Forelimb muscle (tissue), 1 donor: Measurements from ENCODE around the gene ZNHIT2. TPM values are rescaled to one million over a fixed set of nuclear protein-coding genes. Genes with fewer than 3 reads are reported as not detected.
"Not testable (repeated sequence)": the region's sequence is repeated elsewhere in the genome, so short reads cannot be mapped to it uniquely, and the experiment has no call there.

Source experiments
- DNase-seq: peaks from one replicate; pipeline ENCODE4 v3.0.0-alpha.2; 2013; ENCODE audit warnings: low read depth
- polyA plus RNA-seq: library from polyadenylated mRNA; unstranded; fragments of 120-200 nt; gene quantifications from one replicate; pipeline ENCODE4 v1.2.1, GENCODE V29; 2013; ENCODE audit not compliant: insufficient read length

ZNHIT2 gene
- polyA plus RNA-seq, 1 donor: 4.3 TPM

DNA sequence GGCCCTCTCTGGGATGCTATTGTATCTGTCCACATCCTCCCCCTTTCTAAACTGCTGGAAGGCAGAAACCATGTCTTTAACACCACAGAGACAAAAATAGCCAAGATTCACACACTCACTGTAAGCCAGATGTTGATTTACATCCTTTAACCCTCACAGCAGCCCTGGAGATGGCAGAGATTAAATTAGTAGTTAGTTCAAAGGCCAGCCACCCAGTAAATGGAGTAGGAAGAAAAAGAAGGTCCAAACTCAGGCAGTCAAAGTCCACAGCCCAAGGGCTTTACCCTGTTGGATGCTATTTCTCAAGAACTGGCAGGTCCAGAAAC lies 2.1 kb upstream of the ZNHIT2 start:
- no peak for DNase-seq

DNA sequence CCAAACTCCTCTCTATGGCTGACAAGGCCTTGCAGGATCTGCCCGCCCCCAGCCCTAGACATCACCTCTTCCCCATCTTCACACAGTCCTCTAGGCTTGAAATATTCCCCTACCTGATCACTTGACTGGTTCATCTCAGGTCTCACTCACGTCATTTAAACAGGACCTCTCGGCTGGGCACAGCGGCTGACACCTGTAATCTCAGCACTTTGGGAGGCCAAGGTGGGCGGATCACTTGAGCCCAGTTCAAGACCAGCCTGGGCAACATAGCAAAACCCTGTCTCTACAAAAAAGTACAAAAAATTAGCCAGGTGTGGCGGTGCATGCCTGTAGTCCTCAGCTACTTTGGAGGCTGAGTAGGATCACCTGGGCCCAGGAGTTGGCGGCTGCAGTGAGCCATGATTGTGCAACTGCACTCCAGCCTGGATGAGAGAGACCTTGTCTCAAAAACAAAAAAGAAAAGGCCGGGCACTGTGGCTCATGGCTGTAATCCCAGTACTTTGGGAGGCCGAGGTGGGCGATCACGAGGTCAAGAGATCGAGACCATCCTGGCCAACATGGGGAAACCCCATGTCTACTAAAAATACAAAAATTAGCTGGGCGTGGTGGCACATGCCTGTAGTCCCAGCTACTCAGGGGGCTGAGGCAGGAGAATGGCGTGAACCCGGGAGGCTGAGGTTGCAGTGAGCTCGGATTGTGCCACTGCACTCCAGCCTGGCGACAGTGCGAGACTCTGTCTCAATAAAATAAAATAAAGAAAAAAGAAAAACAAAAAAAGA lies 1.6 kb upstream of the ZNHIT2 start:
- not testable (repeated sequence) for DNase-seq

DNA sequence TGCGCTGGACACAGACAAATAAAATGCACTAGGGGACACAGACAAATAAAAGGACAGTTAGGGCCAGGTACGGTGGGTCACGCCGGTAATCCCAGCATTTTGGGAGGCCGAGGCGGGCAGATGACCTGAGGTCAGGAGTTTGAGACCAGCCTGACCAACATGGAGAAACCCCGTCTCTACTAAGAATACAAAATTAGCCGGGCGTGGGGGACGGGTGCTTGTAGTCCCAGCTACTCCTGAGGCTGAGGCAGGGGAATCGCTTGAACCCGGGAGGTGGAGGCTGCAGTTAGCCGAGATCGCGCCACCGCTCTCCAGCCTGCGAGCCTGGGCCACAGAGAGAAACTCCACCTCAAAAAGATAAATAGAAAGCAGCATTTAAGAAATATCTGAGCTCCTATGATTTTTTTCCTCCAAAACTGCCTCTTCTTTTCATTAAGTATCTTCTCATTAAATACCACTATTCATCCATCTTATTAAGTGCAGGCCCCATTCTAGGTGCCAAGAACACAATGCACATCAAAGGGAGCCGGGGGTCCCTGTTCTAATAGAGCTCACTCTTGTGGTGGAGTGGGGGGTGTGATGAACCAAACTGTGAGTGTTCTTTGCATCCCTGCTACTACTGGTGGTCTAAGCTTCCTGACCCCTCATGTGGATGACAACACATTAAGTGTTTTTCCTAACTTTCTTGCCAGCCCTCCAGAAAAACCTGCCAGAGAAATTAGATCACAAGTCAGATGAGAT lies 766 bp upstream of the ZNHIT2 start:
- no peak for DNase-seq

- no peak for DNase-seq
These were observed 913 bp downstream of the ZNHIT2 start for GRCh38 chr11:65116370-65117205.

- DNase-seq: no peak
These were observed 2.0 kb downstream of the ZNHIT2 start for GRCh38 chr11:65115361-65116082.

DNA sequence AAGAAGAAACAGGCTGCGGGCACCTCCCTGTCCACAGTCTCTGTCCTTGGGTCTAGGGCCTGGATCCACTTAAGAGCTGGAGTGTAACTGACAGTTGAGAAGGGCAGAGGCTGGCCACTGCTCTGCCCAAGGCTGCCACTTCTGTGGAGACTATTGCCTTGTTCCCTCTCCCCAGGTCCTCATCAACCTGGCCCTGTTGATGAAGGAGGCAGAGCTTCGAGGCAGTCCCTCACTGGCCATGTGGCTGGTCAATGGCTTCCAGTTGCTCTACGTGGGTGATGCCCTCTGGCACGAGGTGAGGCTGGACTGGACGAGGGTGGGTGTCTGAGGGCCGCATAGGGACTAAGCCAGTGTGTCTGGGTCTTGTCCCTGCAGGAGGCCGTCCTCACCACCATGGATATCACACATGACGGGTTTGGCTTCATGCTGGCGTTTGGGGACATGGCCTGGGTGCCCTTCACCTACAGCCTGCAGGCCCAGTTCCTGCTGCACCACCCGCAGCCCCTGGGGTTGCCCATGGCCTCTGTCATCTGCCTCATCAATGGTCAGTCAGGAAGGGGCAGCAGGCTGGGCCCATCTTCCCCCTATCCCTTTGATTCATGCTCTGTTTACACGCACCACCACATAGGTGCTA lies 2.8 kb downstream of the ZNHIT2 start:
- DNase-seq: no peak

GRCh38 chr11:65113839-65114238 lies 3.7 kb downstream of the ZNHIT2 start:
- DNase-seq: no peak

DNA sequence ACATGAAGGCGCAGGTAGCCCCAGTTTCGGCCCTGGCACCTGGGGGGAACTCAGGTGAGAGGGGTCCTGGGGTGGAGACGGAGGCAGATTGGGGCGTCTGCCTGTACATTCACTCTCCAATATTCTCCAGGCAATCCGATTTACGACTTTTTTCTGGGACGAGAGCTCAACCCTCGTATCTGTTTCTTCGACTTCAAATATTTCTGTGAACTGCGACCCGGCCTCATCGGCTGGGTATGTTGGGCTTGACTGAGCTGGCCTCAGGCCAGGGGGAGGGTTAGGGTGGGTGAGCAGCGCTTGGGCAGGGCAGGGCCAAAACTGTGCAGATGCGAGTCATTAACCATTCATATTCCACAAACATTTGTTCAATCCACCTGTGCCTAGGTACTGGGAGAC lies 4.1 kb downstream of the ZNHIT2 start:
- DNase-seq: no peak

DNA sequence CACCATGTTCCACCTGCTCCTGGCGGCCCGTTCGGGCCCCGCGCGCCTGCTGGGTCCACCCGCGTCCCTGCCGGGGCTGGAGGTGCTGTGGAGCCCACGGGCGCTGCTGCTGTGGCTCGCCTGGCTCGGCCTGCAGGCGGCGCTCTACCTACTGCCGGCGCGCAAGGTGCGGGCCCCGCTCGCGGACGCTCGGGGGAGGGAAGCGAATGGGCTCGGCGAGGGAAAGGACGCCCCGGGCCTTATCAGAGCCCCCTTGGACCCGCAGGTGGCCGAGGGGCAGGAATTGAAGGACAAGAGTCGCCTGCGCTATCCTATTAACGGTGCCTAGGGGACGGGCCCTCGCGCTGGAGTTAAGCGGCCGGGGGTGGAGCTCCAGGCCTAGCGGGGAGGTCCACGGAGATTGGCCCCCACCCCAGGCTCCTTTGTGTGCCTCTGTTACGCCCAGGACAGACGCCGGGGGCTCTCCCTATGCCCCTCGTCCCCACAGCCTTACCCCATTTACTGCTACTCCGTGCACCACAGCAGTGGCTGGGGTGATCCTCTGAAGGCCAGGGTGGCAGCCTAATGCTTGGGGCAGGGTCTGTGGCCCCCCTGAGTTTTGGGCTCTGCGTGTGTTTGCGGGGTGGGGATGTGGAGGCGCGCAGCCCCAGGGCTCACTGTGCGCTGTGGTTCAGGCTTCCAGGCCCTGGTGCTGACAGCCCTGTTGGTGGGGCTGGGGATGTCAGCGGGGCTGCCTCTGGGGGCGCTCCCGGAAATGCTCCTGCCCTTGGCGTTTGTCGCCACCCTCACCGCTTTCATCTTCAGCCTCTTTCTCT lies 4.7 kb downstream of the ZNHIT2 start:
- DNase-seq: no peak

DNA sequence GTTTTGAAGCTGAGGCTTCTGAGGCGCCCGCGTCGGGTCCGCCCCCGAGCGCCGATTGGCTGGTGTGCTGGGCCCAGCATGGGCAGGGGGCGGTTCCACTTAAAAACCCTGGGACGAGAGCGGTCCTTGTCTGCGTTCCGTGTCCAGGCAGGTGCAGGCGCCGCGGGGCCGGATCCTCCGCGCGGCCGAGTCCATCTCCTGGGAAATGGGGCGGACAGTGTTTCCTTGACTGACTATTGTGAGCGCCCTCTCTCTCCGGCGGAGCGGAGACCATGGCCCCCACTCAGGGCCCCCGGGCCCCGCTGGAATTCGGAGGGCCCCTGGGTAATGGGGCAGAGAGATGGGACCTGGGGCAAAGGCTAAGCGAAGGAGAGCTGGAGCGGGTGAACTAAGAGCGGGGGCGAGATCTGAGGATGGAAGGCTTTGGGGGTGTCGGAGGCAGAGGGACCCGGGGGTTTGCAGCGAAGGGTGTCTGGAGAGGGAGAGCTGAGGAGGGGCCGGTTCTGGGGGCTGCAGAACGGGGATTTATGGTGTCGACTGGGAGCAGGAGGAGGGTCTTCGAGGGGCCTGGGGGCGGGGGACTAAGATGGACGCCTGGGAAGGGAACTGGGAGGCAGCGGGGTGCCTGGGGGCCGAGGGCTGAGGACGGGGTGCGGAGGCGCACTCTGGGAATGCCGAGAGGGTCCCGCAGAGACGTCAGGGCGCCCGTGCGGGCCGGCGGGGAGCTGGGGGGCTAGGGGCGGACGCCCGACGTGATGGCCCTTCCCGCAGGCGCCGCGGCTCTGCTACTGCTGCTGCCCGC lies 5.6 kb downstream of the ZNHIT2 start, which contains the start of gene TM7SF2:
TSS of gene TM7SF2 (plus strand) at position 129 of the 802 bp plus-strand sequence. CDS start at position 273, 144 bp downstream.
- DNase-seq: peak; percentile 41

- DNase-seq: no peak
These were observed 6.2 kb downstream of the ZNHIT2 start for GRCh38 chr11:65111159-65111743.

DNA sequence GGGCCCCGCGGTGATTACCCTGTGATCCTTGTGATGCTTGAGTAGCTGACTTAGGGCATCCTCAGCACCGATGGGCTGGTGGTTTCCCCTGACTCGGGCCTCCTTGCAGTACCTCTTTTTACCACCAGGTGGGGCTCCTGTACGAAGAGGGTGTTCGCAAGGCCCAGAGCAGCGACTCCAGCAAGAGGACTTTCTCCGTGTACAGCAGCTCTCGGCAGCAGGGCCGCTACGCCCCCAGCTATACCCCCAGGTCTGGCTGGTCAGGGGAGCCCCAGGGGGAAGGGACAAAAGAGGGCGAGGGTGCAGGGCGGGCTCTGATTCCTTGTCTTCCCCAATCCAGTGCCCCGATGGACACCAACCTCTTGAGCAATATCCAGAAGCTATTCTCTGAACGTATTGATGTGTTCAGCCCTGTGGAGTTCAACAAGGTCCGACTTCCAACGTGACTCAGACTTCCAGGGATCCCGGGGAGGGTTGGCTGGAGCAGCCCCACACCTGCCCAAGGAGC lies 7.1 kb downstream of the ZNHIT2 start:
- DNase-seq: peak; percentile 59

- DNase-seq: no peak
These were observed 8.0 kb downstream of the ZNHIT2 start for GRCh38 chr11:65109231-65110198.

- no peak for DNase-seq
These were observed 8.9 kb downstream of the ZNHIT2 start for GRCh38 chr11:65108469-65109123.

DNA sequence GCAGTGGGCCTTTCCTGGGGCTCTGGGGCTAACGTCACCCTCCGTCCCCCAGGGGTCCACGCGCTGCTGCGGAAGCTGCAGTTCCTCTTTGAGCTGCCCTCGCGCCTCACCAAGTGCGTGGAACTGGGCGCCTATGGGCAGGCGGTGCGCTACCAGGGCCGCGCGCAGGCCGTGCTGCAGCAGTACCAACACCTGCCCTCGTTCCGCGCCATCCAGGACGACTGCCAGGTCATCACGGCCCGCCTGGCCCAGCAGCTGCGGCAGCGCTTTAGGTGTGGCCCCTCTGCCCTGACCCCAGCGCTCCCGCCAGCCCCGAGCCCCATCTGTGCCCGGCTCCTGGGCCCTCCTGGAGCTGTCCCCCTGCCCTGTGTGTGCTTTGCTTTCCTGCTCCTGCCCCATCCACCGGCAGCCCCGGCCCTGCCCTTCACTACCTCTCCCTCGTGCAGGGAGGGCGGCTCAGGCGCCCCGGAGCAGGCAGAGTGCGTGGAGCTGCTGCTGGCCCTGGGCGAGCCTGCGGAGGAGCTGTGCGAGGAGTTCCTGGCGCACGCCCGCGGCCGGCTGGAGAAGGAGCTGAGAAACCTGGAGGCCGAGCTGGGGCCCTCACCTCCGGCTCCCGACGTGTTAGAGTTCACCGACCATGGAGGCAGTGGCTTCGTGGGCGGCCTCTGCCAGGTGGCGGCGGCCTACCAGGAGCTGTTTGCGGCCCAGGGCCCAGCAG lies 9.6 kb downstream of the ZNHIT2 start:
- no peak for DNase-seq

GRCh38 chr11:65107078-65107477 lies 10.4 kb downstream of the ZNHIT2 start:
- DNase-seq: no peak
